Activated T-cell treated with anti-CD3 and anti-CD28 coated beads for 48 hours (primary cell): ENCODE measurements around the gene STK32C.

ENCODE experiments used
- DNase-seq: peaks from one replicate; pipeline ENCODE4 v3.0.0-alpha.2; 2020; ENCODE audit warnings: low read depth

The STK32C gene

DNA sequence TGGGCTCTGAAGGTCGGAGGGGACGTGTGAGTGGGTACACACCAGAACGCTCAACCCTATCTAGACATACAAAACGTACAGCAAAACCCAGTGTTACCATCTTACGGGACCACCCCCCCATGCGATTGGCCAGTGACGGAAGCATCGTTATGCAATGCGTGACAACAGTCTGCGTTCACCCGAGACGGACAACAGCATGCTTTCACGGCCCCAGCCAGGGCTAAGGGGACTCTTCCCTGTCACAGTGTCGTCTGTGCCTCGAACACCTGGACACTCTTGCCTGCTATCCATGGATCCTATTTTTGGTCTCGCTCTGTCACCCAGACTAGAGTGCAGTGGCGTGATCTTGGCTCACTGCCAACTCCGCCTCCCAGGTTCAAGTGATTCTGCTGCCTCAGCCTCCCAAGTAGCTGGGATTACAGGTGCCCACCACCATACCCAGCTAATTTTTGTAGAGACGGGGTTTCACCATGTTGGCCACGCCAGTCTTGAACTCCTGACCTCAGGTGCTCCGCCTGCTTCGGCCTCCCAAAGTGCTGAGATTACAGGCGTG is 97.7 kb downstream of the STK32C start:
- DNase-seq, result no peak

DNA sequence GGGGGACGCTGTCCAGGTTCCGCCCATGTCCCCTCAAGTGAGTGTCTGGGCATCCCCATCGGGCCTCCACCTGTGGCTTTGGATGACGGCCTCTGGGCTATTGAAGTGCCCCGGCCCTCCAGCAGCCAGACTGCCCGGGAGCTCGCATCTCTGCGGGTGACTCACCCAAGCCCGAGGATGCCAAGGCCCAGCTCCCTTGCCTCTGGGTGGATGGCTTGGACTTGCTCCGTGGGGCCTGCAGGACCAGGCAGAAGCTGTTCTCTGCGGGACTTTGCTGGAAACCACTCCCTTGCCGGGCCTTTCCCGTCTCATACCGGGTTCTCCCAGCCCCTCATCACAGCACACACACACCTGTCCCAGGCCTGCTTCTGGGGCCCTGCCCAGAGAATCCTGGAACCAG is 98.6 kb downstream of the STK32C start:
- DNase-seq, result no peak

DNA sequence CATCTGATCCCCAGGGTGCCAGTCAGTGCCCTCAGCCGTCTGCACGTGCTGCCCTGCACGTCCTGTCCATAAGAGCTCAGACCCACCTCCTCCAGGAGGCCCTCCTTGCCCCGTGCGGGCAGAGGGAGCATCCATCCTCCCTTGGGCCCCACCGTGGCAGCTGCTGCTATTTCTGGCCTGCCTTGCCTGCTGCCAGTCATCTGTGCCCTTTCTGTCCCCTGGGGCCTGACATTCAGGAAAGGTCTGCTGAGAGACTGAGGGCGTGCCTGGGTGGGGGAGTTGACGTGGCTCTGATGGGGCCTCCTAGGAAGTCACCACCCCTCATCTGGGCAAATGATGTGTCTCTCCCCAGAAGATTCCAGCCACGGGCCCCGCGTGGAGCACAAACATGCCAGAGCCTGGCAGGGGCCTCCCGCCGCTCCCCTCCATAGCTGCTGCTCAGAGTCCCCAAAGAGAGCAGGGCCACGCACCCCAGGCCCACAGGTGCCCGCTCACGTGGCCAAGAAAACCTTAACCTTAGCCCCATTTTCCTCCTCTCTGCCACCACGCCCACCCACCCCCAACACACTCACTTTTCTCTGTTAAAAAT is 99.2 kb downstream of the STK32C start:
- DNase-seq, result no peak

DNA sequence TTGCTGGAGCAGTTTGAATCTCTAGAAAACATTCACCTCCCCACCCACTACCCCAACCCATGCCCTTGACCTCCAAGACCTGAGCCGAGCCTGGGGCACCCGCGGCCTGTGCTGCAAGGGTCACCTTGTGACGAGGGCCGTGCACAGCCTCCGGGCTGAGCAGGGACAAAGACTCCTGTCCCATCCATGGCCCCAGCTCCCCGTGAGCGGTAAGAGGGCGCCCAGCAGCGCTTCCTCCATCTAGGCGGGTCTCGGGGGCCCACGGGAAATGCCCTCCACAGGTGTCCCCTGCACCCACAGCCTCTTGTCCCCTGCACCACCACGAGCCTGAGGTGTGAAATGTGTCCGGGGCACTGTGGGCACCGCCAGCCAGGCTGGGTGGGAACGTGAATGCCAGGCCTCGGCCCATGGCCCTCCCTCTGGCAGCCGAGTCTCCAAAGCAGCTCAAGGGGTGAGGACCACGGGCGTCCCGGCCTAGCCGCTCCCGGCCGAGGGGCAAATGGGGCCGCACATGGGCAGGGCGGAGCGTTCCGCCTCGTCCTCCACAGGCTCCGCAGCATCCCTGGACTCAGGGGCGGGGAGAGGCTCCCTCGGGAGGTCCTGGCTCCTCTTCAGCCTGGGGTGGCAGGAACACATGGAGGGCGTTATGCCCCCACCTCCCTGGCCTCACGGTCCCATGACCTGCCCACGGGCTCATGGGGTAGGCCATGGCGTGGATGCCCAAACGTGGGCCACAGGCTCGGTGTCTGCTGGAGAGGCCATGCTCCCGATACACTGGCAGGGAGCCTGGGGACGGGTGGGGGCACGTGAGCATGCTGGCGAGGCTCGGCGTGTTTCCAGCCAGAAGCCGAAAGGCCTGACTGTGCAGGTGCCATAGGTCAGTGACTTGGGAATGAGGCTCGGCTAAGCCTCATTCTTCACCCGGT is 100.0 kb downstream of the STK32C start:
- no peak for DNase-seq

DNA sequence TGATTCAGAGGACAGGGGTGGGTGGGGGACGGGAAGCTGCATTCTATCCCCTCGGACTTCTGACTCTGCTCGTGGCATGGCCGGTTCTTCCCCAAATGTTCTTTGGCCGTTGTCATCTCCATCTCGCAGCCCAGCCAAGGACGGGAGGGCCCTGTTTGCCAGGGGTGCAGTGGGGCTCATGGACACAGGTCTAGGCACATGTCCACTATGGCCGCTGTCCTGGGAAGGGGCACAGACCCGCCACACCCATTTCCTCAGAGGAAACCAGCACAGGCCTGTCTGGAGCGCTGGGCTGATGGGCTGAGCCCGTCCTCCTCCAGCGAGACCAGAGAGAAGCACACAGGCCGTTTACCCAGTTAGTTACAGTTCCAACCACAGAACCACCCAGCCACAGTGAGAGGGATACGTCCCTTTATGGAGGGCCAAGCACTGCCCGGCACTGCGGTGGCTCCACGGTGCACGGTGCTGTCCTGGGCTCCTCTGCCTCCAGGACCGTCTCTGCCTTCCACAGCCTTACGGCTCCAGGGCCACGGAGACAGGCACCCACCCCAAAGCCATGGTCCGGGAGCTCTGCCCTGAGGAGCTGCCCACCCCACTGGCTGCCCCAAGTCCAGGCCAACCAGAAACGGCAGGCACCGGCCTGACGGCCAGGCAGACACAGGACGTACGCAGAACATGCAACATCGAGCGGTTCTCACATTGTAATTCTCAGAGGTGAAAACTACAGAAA is 100.8 kb downstream of the STK32C start:
- DNase-seq, result no peak

DNA sequence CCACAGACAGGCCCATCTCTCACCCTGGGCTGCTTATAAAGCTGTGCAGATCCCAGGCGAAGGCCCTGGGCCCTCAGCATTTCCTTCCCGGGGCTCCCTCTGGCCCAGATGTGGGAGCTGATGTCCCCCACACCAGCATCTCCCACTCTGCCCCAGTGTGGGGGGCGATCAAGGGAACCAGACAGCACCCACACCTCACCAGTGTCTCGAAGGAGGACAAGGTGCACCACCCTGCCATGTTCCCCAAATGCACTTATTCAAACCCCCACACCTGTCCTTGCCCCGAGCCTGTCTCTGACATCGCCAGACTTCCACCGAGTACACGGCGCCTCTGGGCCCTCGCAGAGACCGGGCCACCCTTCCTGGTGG is 101.4 kb downstream of the STK32C start:
- no peak for DNase-seq

DNA sequence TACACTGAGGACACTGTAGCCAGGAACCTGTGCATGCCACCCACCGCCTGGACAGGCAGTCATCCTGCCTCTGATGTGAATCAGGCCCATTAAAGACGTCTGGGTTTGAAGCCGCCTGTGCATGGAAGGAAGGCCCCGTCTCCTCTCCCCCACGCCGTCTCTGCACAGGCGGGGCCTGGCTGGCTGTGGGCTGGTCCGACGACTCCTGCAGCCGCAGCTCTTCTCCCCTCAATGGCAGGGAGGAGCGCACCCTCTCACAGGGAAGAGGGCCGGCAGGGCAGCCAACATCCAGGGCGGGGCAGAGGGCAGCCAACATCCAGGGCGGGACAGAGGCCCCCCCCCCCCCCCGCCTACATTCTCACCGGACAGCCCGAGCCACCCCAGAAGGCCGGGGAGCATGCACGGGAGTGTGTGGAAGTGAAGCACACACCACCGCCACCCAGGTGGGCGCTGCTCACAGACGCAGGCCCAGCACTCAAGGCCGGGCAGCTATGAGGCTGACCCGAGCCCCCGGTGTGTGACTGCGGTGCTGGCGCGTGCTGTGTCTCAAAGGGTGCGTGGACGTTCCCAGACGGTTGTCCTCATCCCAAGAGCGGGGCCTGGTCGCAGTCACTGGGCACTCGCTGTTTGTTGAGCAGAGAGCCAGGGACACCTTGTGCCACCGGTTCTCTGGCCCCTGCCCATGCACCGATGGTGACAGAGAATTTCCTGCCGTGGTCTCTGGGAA is 101.9 kb downstream of the STK32C start:
- no peak for DNase-seq

DNA sequence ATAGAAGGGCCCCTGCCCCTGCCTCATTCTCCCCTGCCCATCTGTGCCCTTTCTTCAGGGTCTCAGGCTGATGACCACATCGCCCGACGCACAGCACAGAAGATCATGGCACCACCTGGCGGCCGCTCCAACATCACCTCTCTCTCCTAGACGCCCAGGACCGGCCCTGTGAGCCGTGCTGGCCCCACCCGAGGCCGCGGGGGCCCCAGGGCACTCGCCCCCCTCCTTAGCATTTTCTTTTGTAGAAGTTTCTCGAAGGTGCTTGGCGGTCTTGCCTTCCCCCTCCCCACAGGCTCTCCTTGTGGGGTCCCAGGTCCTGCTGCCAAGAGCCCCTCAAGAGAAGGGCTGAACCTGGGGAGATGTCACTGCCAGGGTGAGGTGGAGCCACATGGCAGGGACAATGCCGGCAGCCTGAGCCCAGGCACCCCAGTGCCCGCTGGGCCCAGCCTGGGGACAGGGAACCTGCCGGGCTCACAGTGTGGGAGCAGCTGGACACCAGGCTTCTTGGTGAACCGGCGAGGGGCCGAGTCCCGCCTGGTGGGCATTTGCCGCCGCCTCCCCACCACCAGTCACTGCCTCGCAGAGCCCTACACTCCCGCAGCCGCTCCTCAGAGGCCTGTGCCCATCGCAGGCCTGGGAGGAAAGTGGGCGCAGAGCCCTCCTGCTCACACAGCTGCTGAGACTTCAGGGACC is 102.8 kb downstream of the STK32C start:
- no peak for DNase-seq

DNA sequence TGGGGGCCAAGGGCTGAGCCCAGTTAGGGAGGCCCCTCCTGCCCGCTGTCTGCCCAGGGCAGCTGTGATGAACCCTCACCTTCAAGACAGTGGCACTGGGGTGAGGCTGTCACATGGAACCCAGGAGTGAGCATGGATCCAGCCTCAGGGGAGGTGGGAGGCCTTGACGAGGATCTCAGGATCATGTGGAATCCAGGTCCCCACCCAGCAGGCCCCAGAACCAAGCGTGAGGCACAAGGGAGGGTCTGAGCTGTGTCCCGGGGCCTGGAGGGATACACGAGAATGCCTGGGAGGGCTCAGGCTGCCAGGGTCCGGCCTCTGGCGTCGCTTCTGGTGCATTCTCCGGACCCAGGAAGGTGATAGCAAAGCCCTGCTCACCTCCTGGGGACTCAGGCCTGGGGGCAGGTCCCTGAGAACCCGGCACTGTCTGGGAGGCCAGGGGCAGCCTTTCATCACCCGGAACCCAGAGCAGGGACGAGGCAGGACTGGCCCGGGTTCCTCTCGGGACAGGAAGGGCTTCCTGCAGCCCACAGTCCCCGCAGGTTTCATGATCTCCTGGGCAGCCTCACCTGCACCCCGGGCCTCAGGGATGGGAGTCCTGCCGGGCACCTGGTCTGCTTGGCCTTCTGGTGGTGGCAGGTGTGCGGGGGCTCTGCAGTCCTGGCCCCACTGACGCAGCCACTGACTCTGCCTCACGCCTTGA is 103.5 kb downstream of the STK32C start:
- no peak for DNase-seq

DNA sequence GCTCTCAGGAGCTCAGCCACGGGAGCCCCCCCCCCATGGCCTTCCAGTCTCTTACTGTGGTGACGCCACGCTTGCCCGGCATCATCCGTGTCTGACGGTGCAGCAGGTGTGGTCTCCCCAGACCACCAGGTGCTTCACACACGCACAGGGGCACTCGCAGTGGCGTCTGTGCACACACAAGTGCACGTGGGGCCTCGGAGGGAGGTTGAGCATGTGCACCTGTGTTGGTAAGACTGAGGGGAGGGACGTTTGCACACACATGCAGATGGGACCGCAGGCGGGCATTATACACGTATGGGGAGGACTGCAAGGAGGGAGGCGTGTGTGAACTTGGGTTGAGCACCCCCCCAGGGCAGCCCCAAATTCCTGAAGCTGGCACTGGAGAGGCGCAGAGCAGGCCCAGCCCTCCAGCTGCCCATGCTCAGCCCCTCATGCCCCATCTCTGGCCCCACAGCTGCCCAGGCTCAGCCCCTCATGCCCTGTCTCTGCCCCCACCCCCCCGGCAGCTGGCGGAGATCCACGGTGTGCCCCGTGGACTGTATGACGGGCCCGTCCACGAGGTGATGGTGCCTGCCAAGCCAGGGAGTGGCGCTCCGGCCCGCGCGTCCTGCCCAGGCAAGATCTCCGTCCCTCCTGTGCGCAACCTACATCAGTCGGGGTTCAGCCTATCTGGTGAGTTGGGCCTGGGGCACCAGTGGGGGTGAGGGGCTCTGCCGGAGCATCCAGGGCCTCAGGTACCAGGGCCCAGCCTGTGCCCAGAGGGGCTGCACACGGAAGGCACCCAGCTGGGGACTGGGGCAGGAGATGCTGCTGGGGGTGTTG is 104.3 kb downstream of the STK32C start:
- DNase-seq, result no peak

DNA sequence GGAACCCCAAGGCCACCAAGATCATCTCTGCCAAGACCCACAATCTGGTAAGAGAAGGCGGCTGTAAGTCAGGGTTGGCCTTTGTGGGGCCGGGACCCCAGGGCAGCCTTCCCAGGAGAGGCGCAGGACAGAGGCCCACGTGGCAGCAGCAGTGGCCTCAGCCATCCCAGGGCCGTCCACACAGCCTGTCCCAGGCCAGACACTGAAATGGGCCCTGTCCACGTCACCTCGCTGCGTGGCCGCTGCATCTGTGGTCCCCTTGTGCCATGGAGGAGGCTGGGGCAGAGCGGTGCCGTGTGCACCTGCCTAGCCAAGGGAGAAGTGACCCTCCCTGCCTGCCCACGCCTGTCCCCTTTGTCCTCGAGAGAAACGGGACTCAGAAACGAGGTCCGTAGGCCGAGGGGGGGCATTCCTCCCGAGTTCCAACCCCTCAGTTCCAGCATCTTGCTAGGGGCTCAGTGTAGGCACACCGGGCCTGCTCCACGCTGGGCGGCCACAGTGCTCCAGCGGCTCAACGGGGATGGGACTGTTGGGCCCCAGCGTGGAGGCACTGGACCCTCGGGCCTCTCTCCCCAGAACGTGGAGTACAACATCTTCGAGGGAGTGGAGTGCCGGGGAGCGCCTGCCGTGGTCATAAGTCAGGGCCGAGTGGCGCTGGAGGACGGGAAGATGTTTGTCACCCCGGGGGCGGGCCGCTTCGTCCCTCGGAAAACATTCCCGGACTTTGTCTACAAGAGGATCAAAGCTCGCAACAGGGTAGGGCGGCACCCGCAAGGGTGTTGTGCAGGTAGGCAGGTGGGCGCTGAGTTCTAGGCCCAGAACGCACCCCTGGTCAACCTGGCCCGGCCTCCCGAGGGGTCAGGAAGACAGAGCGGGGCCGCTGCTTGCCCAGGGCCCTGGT is 105.4 kb downstream of the STK32C start:
- no peak for DNase-seq

DNA sequence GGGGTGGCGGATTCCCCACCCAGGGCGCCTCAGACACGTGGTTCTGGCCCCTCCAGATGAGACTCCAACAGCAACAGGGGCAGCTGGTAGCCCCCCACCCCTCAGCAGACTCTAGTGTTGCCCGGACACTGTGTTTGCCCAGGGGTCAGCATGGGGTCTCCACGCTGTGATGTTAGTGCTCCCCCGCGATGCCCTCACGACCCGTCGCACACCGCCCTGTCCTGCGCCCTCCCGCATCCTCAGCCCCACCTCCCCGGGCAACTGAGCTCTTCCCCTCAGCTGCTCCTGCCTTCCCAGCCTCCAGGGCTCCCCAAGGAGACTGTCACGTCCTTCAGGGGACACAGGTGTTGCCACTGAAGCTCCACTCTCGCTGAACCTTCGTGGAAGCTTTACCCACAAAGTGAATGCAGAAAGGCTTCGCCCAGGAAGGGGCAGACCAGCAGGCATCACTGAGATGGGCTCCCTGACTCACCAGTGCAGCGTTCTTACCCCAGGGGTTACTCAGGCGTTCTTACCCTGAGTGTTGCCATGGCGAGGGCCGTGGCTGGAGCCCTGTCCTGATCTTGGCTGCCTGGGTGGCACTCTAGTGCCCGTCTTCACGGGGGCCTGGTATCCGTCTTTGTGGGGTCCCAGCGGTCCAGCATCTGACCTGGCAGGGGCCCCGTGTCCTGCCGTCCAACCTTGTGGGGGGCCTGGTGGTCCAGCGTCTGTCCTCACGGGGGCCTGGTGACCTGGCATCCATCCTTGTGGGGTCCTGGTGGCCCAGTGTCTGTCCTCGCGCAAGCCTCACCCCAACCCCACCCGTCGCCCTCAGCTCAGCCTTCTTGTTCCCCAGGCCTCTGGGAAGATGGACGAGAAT is 106.4 kb downstream of the STK32C start:
- no peak for DNase-seq

DNA sequence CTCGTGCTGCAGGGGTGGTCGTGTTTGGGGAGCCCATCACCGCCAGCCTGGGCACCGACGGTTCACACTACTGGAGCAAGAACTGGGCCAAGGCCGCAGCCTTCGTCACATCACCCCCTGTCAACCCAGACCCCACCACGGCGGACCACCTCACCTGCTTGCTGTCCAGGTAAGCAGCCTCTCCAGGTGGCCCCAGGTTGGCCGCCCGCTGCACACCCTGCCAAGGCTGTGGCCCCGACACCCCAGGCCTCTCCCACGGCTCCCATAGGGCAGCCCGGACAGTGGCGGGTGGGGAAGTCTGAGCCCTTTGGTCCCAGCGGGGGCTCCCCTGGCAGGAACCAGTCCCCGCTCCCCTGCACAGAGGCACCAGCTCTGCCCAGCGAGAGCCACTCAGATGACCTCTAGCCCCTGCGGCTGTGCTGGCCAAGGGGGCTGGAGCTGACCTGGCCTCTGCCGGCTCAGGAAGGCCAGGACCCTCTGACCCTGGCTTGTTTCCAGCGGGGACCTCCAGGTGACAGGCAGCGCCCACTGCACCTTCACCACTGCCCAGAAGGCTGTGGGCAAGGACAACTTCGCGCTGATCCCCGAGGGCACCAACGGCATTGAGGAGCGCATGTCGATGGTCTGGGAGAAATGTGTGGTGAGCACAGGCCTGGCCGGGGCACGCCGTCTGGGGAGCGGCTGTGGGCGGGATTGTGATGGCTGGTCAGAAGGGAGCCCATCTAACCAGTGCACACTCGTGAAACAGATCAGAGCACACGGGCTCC is 107.2 kb downstream of the STK32C start:
- no peak for DNase-seq

DNA sequence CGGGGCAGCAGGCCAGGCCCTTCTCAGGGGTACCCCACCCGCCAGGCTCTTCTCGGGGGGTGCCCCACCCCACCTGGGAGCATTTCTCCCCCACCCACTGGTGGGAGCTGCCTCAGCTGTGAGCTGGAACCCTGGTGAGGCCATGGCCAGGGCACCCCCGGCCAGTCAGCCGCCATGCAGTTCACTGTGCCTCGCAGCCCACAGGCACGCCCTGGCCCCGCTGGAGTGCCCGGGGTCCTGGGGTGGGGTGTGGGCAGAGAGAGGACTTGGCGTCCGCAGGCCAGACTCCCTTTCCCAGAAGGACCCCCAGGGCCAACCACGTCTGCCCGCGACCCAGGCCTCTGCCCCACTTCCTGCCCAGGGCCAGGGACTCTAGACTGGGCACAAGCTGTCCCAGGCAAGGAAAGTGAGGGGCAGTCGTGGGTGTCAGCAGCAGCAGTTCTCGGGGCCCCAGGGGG is 107.9 kb downstream of the STK32C start:
- DNase-seq, result no peak

DNA sequence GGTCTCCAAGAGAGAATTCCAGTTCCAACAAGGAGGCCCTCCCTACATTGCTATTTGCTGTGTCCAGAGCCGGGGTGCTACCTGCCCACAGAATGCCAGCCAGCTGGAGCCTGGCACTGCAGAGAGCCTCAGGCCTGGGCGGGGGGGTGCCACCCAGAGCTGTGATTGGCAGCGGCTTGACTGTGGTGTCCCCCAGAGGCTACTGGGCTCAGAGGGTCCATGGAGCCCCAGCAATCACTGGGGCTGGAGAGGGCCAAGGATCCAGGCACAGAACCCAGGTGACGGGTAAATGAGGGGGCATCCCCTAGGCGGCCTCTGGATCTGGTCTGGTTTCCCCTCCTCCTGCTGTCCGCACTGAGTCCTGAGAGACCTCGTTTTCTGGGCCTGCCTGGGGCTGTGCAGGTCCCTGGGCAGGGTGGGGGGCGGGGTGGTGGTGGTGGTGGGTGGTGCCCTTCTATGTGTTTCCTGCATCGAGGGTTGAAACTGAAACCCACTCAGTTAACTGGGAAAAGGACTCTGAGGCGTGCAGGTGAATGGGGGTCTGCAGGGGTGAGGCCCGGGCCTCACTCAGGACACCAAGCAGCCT is 108.4 kb downstream of the STK32C start:
- DNase-seq, result no peak

DNA sequence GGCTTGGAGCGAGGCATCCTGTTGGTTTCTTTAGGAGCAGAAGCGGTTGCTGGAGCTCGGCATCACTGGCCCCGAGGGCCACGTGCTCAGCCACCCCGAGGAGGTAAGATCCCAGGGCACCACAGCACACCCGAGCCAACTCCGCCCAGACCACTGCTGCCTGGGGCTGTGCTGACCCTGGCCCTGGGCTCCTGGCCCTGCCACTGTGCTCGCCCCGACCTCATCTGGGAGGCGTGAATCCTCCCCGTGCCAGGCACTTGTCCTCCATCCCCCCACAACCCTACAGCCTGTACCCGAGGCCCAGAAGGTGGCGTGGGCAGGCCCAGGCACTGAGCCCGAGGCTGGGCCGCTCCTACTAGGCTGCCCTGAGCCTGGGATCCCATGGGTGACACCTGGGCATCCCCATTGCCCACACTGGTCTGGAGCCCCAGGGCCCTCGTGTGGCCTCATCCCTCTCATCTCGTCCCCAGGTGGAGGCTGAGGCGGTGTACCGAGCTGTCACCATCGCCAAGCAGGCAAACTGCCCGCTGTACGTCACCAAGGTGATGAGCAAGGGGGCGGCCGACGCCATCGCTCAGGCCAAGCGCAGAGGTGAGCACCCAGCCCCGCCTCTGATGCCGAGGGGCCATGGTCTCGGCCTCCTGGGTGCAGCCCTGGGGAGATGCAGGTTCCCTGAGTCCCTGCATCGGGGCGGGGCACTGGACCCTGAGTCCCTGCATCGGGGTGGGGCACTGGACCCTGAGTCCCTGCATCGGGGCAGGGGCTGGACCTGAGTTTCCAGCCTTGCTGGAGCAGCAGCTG is 109.2 kb downstream of the STK32C start:
- DNase-seq, result no peak
